Measurements from ENCODE around the gene ICAM1.

DNA sequence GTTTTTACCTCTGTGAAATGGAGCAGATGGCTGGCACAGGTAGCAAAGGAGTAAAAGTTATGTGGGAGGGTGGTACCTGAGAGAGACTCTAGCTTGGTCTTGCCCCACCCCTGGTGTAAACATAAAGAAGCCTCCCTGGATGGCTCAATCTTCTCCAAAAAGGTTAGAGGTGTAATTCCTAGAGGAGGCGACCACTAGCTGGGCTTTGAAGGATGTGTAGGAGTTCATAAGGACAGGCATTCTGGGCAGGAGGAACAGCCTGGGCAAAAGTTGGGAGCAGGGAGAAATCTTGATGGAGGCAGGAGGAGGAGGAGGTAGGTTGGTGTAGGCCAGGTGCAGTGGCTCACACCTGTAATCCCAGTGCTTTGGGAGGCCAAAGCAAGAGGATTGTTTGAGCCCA, 8.0 kb downstream of the ICAM1 start:
- TF ChIP-seq, protein P1, sequence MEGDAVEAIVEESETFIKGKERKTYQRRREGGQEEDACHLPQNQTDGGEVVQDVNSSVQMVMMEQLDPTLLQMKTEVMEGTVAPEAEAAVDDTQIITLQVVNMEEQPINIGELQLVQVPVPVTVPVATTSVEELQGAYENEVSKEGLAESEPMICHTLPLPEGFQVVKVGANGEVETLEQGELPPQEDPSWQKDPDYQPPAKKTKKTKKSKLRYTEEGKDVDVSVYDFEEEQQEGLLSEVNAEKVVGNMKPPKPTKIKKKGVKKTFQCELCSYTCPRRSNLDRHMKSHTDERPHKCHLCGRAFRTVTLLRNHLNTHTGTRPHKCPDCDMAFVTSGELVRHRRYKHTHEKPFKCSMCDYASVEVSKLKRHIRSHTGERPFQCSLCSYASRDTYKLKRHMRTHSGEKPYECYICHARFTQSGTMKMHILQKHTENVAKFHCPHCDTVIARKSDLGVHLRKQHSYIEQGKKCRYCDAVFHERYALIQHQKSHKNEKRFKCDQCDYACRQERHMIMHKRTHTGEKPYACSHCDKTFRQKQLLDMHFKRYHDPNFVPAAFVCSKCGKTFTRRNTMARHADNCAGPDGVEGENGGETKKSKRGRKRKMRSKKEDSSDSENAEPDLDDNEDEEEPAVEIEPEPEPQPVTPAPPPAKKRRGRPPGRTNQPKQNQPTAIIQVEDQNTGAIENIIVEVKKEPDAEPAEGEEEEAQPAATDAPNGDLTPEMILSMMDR (IDR thresholded peaks at IDR 0.05), result no peak
- TF ChIP-seq EP300 (IDR thresholded peaks at IDR 0.05; ENCODE audit: borderline replicate concordance in 1 of 2, low read depth in 1 of 2, low read length in 1 of 2) (no peak), TAF1 (IDR thresholded peaks at IDR 0.05; ENCODE audit: borderline replicate concordance, low read depth, low read length) (no peak), SMC3 (IDR thresholded peaks at IDR 0.05; ENCODE audit: low read depth, low read length) (no peak), NFIC (IDR thresholded peaks at IDR 0.05; ENCODE audit: borderline replicate concordance) (no peak), TCF12 (IDR thresholded peaks at IDR 0.05) (no peak)
- TF ChIP-seq, protein P2, sequence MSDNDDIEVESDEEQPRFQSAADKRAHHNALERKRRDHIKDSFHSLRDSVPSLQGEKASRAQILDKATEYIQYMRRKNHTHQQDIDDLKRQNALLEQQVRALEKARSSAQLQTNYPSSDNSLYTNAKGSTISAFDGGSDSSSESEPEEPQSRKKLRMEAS (IDR thresholded peaks at IDR 0.05; ENCODE audit: low read depth), result no peak
